ENCODE measurements around the gene VOPP1. TPM values are rescaled to one million over a fixed set of nuclear protein-coding genes. Genes with fewer than 3 reads are reported as not detected.
A peak's percentile ranks its signal among the peaks of the same experiment; 100 is the strongest.

VOPP1 gene
- total and polyA plus RNA-seq, 3 experiments from 2014 or later, result 34.8 to 67.3 (median 65.6) TPM

- Histone ChIP-seq H3K27me3 (ENCODE audit: insufficient read depth, low read length, poor library complexity, severe bottlenecking) (no peaks in the 10 kb centered on the region), H3K36me3 (ENCODE audit: insufficient read depth, low read length) (peaks cover 12% of the 10 kb centered on the region), H3K4me3 (ENCODE audit: low read length) (no peak overlapping the region), H3K4me1 (ENCODE audit: insufficient read depth, low read length) (no peaks in the 10 kb centered on the region), H3K9me3 (ENCODE audit: low read length) (no peaks in the 10 kb centered on the region), H3K27ac (ENCODE audit: low read depth, low read length) (no peak overlapping the region)
- H3K4me1 Mint-ChIP-seq, result peaks cover 0 to 1% (median 0%) of the 10 kb centered on the region in 3 donors
- H3K27ac Mint-ChIP-seq, result peak overlapping the region in 1 of 8 donors; percentile 48
- peaks cover 10 to 33% (median 22%) of the 10 kb centered on the region in 3 donors for H3K36me3 Mint-ChIP-seq
- ChIA-PET CTCF (interaction anchor here (0.9 to 1.9 kb wide), 2 partner anchors 12 to 24 kb away, joined by 3 to 8 read pairs; no protein-coding TSS in a partner anchor), POLR2A (no interaction called here)
- H3K9me3 Mint-ChIP-seq, result no peaks in the 10 kb centered on the region
- H3K4me3 Mint-ChIP-seq, result no peak overlapping the region
- no peak for DNase-seq
- H3K27me3 Mint-ChIP-seq, result no peaks in the 10 kb centered on the region
Measured at GRCh38 chr7:55427342-55427741, 145.0 kb downstream of the VOPP1 start.

DNA sequence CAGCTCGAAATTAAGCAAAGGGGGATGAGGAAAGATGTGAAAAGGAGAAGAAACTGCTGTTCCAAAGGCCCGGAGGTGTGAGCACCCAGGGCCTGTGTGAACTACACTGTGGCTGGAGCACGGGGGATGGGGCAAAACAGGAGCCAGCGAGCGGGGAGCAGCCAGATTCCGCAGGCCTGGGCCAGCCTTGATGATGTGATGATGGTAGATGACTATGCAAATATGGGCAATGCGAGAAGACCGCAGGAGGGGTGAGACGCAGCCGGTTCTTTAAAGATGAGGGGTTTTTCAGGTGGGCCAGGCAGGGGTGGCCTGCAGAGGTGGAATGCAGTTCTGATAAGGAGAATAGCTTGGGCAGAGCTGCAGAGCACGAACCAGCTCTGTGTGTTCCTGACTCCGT is 145.6 kb downstream of the VOPP1 start:
- peaks cover 10 to 31% (median 22%) of the 10 kb centered on the region in 3 donors for H3K36me3 Mint-ChIP-seq
- H3K4me3 ChIP-seq (ENCODE audit: low read length), result no peak overlapping the region
- CTCF ChIA-PET, result no interaction called here
- H3K4me1 ChIP-seq (ENCODE audit: insufficient read depth, low read length), result no peaks in the 10 kb centered on the region
- H3K27ac Mint-ChIP-seq, result no peak overlapping the region
- POLR2A ChIA-PET, result no interaction called here
- H3K27me3 Mint-ChIP-seq, result no peaks in the 10 kb centered on the region
- peaks cover 12% of the 10 kb centered on the region for H3K36me3 ChIP-seq (ENCODE audit: insufficient read depth, low read length)
- H3K4me3 Mint-ChIP-seq, result no peak overlapping the region
- H3K9me3 Mint-ChIP-seq, result no peaks in the 10 kb centered on the region
- no peaks in the 10 kb centered on the region for H3K27me3 ChIP-seq (ENCODE audit: insufficient read depth, low read length, poor library complexity, severe bottlenecking)
- H3K9me3 ChIP-seq (ENCODE audit: low read length), result no peaks in the 10 kb centered on the region
- H3K27ac ChIP-seq (ENCODE audit: low read depth, low read length), result no peak overlapping the region
- H3K4me1 Mint-ChIP-seq, result no peaks in the 10 kb centered on the region
- DNase-seq, result no peak

DNA sequence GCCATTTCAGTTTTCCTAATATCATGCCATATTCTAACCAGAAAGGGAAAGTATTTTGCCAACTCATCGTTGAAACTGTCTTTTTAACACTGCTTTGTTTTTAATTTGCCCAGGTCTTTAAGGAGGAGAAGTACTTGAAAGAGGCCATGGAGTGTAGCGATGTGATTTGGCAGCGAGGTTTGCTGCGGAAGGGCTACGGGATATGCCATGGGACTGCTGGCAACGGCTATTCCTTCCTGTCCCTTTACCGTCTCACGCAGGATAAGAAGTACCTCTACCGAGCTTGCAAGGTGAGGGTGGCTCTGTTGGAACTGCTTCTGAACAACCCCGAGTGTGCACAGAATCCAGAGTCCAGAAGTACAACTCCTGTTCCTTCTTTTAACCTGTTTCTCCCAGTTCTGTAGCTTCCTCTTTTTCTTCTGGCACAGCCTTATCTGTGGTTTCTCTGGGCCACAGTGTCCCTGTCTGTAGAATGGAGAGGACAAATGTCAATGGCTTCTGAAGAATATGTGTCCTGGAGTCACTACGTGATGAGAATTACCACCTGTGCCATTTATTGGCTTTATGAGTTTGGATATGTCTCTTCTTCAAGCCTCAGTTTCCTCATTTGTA is 147.1 kb downstream of the VOPP1 start:
- H3K27ac ChIP-seq (ENCODE audit: low read depth, low read length), result no peak overlapping the region
- H3K4me3 ChIP-seq (ENCODE audit: low read length), result no peak overlapping the region
- ChIA-PET POLR2A (no interaction called here), CTCF (interaction anchor here (1.3 to 2.3 kb wide), 3 partner anchors 10 to 146 kb away, joined by 3 to 5 read pairs (median 3); no protein-coding TSS in a partner anchor)
- no peak for DNase-seq
- H3K4me1 Mint-ChIP-seq, result no peaks in the 10 kb centered on the region
- no peaks in the 10 kb centered on the region for H3K9me3 ChIP-seq (ENCODE audit: low read length)
- peaks cover 12% of the 10 kb centered on the region for H3K36me3 ChIP-seq (ENCODE audit: insufficient read depth, low read length)
- no peaks in the 10 kb centered on the region for H3K27me3 Mint-ChIP-seq
- H3K27me3 ChIP-seq (ENCODE audit: insufficient read depth, low read length, poor library complexity, severe bottlenecking), result no peaks in the 10 kb centered on the region
- H3K4me1 ChIP-seq (ENCODE audit: insufficient read depth, low read length), result no peaks in the 10 kb centered on the region
- peaks cover 10 to 30% (median 22%) of the 10 kb centered on the region in 3 donors for H3K36me3 Mint-ChIP-seq
- no peaks in the 10 kb centered on the region for H3K9me3 Mint-ChIP-seq
- H3K4me3 Mint-ChIP-seq, result no peak overlapping the region
- no peak overlapping the region for H3K27ac Mint-ChIP-seq

- CTCF ChIA-PET, result interaction anchor here (1.3 to 2.3 kb wide), 4 partner anchors 8 to 144 kb away, joined by 3 to 10 read pairs (median 4); no protein-coding TSS in a partner anchor
- Mint-ChIP-seq H3K4me3 (no peak overlapping the region), H3K27ac (no peak overlapping the region), H3K4me1 (no peaks in the 10 kb centered on the region), H3K27me3 (no peaks in the 10 kb centered on the region), H3K9me3 (no peaks in the 10 kb centered on the region), H3K36me3 (peaks cover 10 to 30% (median 22%) of the 10 kb centered on the region in 3 donors)
- Histone ChIP-seq H3K4me3 (ENCODE audit: low read length) (no peak overlapping the region), H3K27me3 (ENCODE audit: insufficient read depth, low read length, poor library complexity, severe bottlenecking) (no peaks in the 10 kb centered on the region), H3K36me3 (ENCODE audit: insufficient read depth, low read length) (peaks cover 12% of the 10 kb centered on the region), H3K27ac (ENCODE audit: low read depth, low read length) (no peak overlapping the region), H3K9me3 (ENCODE audit: low read length) (no peaks in the 10 kb centered on the region), H3K4me1 (ENCODE audit: insufficient read depth, low read length) (no peaks in the 10 kb centered on the region)
- DNase-seq, result no peak
- POLR2A ChIA-PET, result no interaction called here
Measured at GRCh38 chr7:55423891-55424290, 148.4 kb downstream of the VOPP1 start.

- POLR2A ChIA-PET, result no interaction called here
- Mint-ChIP-seq H3K27ac (no peak overlapping the region), H3K4me1 (no peaks in the 10 kb centered on the region), H3K9me3 (no peaks in the 10 kb centered on the region), H3K36me3 (peaks cover 10 to 33% (median 19%) of the 10 kb centered on the region in 3 donors), H3K4me3 (no peak overlapping the region), H3K27me3 (no peaks in the 10 kb centered on the region)
- no peaks in the 10 kb centered on the region for H3K9me3 ChIP-seq (ENCODE audit: low read length)
- CTCF ChIA-PET, result interaction anchor here (1.3 to 2.1 kb wide), 2 partner anchors 8 to 9 kb away, joined by 3 to 10 read pairs; no protein-coding TSS in a partner anchor
- H3K27me3 ChIP-seq (ENCODE audit: insufficient read depth, low read length, poor library complexity, severe bottlenecking), result no peaks in the 10 kb centered on the region
- no peak for DNase-seq
- peaks cover 12% of the 10 kb centered on the region for H3K36me3 ChIP-seq (ENCODE audit: insufficient read depth, low read length)
- H3K4me3 ChIP-seq (ENCODE audit: low read length), result no peak overlapping the region
- H3K4me1 ChIP-seq (ENCODE audit: insufficient read depth, low read length), result no peaks in the 10 kb centered on the region
- H3K27ac ChIP-seq (ENCODE audit: low read depth, low read length), result no peak overlapping the region
Measured at GRCh38 chr7:55423277-55423711, 149.0 kb downstream of the VOPP1 start.

Other genes starting within 250 kb of the VOPP1 start
- 10 to 100 TPM; 22.1 to 24.1 TPM for gene LANCL2, start 207.2 kb downstream of the VOPP1 start, total RNA-seq
- 7.4 TPM for gene LANCL2, start 207.2 kb downstream of the VOPP1 start, polyA plus RNA-seq